Measurements from ENCODE around the gene PDZRN3. TPM values are rescaled to one million over a fixed set of nuclear protein-coding genes. Genes with fewer than 3 reads are reported as not detected.

Gene PDZRN3
- total and polyA plus RNA-seq, 8 donors = 4.5 to 10.9 (median 7.4) TPM

GRCh38 chr3:73540969-73541740 lies 83.6 kb downstream of the PDZRN3 start:
- 62 to 68% methylated on average over 1 of the region's 1 CpG for WGBS, 2 donors
- intact Hi-C loops (cut with DNase I) = no loop called here
- DNase-seq (no peak), ATAC-seq (peak; percentile 31 to 42 (median 38)), FAIRE-seq (peak; percentile 51)
- no peak overlapping the region for H3K4me3 ChIP-seq
- H3K27me3 ChIP-seq = no peaks in the 10 kb centered on the region
- H3K9me3 ChIP-seq = no peaks in the 10 kb centered on the region
- H3K27ac ChIP-seq = no peak overlapping the region
- no peaks in the 10 kb centered on the region for H3K36me3 ChIP-seq
- peaks cover 5 to 18% (median 12%) of the 10 kb centered on the region in 3 donors for H3K4me1 ChIP-seq
- TF ChIP-seq CTCF (IDR thresholded peaks at IDR 0.05) = no peak

GRCh38 chr3:73538486-73538885 lies 86.3 kb downstream of the PDZRN3 start:
- DNase-seq (no peak), FAIRE-seq (no peak), ATAC-seq (no peak)
- Histone ChIP-seq H3K27me3 (no peaks in the 10 kb centered on the region), H3K36me3 (no peaks in the 10 kb centered on the region), H3K4me1 (peaks cover 5 to 18% (median 12%) of the 10 kb centered on the region in 3 donors), H3K9me3 (no peaks in the 10 kb centered on the region), H3K4me3 (no peak overlapping the region), H3K27ac (no peak overlapping the region)
- 80 to 88% methylated on average over 2 of the region's 2 CpGs for WGBS, 2 donors
- TF ChIP-seq CTCF (IDR thresholded peaks at IDR 0.05) = no peak
- intact Hi-C loops (cut with DNase I) = no loop called here

- peak in 1 of 4 donors; percentile 47 for ATAC-seq
- FAIRE-seq = no peak
- Histone ChIP-seq H3K9me3 (no peaks in the 10 kb centered on the region), H3K36me3 (no peaks in the 10 kb centered on the region), H3K27ac (no peak overlapping the region), H3K4me1 (peaks cover 4 to 12% (median 7%) of the 10 kb centered on the region in 3 donors), H3K4me3 (no peak overlapping the region), H3K27me3 (no peaks in the 10 kb centered on the region)
- TF ChIP-seq CTCF (IDR thresholded peaks at IDR 0.05) = no peak
- intact Hi-C loops (cut with DNase I) = no loop called here
- DNase-seq = no peak
Observed at GRCh38 chr3:73536952-73537351, 87.8 kb downstream of the PDZRN3 start.

GRCh38 chr3:73536336-73536895 lies 88.3 kb downstream of the PDZRN3 start:
- WGBS, 2 donors = 91 to 92% methylated on average over 4 of the region's 4 CpGs
- H3K27me3 ChIP-seq = no peaks in the 10 kb centered on the region
- FAIRE-seq (no peak), ATAC-seq (no peak), DNase-seq (no peak)
- no peaks in the 10 kb centered on the region for H3K36me3 ChIP-seq
- intact Hi-C loops (cut with DNase I) = no loop called here
- no peaks in the 10 kb centered on the region for H3K9me3 ChIP-seq
- TF ChIP-seq CTCF (IDR thresholded peaks at IDR 0.05) = no peak
- no peak overlapping the region for H3K4me3 ChIP-seq
- peaks cover 0 to 6% (median 2%) of the 10 kb centered on the region in 3 donors for H3K4me1 ChIP-seq
- H3K27ac ChIP-seq = no peak overlapping the region

- ATAC-seq (no peak), FAIRE-seq (no peak), DNase-seq (no peak)
- H3K4me3 ChIP-seq = no peak overlapping the region
- H3K4me1 ChIP-seq = peaks cover 0 to 1% (median 0%) of the 10 kb centered on the region in 3 donors
- H3K27me3 ChIP-seq = no peaks in the 10 kb centered on the region
- H3K27ac ChIP-seq = no peak overlapping the region
- no peaks in the 10 kb centered on the region for H3K9me3 ChIP-seq
- H3K36me3 ChIP-seq = no peaks in the 10 kb centered on the region
- TF ChIP-seq CTCF (IDR thresholded peaks at IDR 0.05) = no peak
- intact Hi-C loops (cut with DNase I) = no loop called here
Observed at GRCh38 chr3:73535931-73536330, 88.8 kb downstream of the PDZRN3 start.

Measured in pancreas (tissue), 10 donors.